ENCODE data around the gene LRWD1.
"Not testable (repeated sequence)": the region's sequence is repeated elsewhere in the genome, so short reads cannot be mapped to it uniquely, and the experiment has no call there.

DNA sequence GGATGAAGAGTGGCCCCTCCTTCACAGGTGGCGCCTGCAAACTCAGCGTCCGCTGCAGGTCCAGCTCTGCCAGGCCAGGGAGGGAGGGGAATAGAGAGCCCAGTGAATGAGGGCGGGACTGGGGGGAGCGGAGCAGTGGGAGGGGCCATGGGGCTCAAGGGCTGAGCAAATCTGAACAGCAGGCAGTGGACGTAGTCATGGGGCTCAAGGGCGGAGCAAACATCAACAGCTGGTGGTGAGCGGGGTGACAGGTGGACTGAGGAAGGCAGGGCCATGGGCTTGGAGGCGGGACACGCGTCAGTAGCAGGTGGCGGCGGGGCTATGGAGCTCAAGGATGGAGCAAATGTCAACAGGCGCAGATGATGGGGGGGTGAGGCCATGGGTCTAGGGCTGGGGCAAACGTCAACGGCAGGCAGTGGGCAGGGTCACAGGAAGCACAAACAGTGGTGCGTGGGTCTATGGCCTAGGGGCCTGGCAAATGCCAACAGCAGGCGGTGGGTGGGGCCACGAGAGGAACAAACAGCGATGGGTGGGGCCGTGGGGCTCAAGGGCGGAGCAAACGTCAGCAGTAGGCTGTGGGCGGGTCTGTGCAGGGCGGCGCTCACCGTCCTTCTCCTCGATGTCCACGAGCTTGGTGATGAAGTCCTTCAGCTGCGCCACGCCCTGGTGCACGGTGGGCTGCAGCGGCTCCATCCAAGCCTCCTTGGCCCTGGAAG is 28.6 kb downstream of the LRWD1 start:
- TF ChIP-seq, protein P1, sequence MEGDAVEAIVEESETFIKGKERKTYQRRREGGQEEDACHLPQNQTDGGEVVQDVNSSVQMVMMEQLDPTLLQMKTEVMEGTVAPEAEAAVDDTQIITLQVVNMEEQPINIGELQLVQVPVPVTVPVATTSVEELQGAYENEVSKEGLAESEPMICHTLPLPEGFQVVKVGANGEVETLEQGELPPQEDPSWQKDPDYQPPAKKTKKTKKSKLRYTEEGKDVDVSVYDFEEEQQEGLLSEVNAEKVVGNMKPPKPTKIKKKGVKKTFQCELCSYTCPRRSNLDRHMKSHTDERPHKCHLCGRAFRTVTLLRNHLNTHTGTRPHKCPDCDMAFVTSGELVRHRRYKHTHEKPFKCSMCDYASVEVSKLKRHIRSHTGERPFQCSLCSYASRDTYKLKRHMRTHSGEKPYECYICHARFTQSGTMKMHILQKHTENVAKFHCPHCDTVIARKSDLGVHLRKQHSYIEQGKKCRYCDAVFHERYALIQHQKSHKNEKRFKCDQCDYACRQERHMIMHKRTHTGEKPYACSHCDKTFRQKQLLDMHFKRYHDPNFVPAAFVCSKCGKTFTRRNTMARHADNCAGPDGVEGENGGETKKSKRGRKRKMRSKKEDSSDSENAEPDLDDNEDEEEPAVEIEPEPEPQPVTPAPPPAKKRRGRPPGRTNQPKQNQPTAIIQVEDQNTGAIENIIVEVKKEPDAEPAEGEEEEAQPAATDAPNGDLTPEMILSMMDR (IDR thresholded peaks at IDR 0.05) = not testable (repeated sequence)
- not testable (repeated sequence) for TF ChIP-seq POLR2A (IDR thresholded peaks at IDR 0.05)
